Neural progenitor cell (in vitro differentiated cells): ENCODE data around the gene GMPPB. TPM values are rescaled to one million over a fixed set of nuclear protein-coding genes. Genes with fewer than 3 reads are reported as not detected.

Experiments
- DNase-seq: peaks from one replicate; pipeline ENCODE4 v3.0.0-alpha.2; 2016; ENCODE audit warnings: low spot score
- H2AFZ ChIP-seq: fragments of 200-600 bp; sonication (generic); replicated peaks from 2 replicates; pipeline ENCODE4 v1.6.1; 2016; ENCODE audit warnings: antibody characterized with exemption
- H3F3A ChIP-seq: fragments of 200-600 bp; sonication (generic); 2 replicates; pipeline ENCODE4 v1.6.1; 2016; ENCODE audit warnings: antibody characterized with exemption, low read depth
- H3K27ac ChIP-seq: fragments of 200-600 bp; sonication (generic); 2 replicates; pipeline ENCODE4 v1.5.1; 2016; ENCODE audit warnings: mild to moderate bottlenecking
- H3K27me3 ChIP-seq: fragments of 200-600 bp; sonication (generic); 2 replicates; pipeline ENCODE4 v1.6.1; 2016; ENCODE audit warnings: mild to moderate bottlenecking, moderate library complexity
- H3K36me3 ChIP-seq: fragments of 200-600 bp; sonication (generic); 2 replicates; pipeline ENCODE4 v1.5.1; 2016
- H3K4me1 ChIP-seq: fragments of 200-600 bp; sonication (generic); 2 replicates; pipeline ENCODE4 v1.6.1; 2016; ENCODE audit warnings: mixed run types
- H3K4me2 ChIP-seq: fragments of 200-600 bp; sonication (generic); 2 replicates; pipeline ENCODE4 v1.6.1; 2016
- H3K4me3 ChIP-seq: fragments of 200-600 bp; sonication (generic); 2 replicates; pipeline ENCODE4 v1.5.1; 2016
- H3K79me2 ChIP-seq: fragments of 200-600 bp; sonication (generic); 2 replicates; pipeline ENCODE4 v1.6.1; 2016; ENCODE audit warnings: low read depth
- H3K9ac ChIP-seq: fragments of 200-600 bp; sonication (generic); 2 replicates; pipeline ENCODE4 v1.6.1; 2016
- H3K9me3 ChIP-seq: fragments of 200-600 bp; sonication (generic); 2 replicates; pipeline ENCODE4 v1.5.1; 2016; ENCODE audit warnings: low read depth
- H4K20me1 ChIP-seq: fragments of 200-600 bp; sonication (generic); 2 replicates; pipeline ENCODE4 v1.6.1; 2016; ENCODE audit warnings: low read depth
- H3K27ac Mint-ChIP-seq: 3 replicates; pipeline ENCODE4 v1.8.0; 2021; ENCODE audit warnings: mixed read lengths
- H3K27me3 Mint-ChIP-seq: 2 replicates; pipeline ENCODE4 v1.8.0; 2022; ENCODE audit warnings: low read depth, mild to moderate bottlenecking, inconsistent platforms, moderate library complexity, mixed read lengths; ENCODE audit not compliant: insufficient read depth
- H3K36me3 Mint-ChIP-seq: 3 replicates; pipeline ENCODE4 v1.8.0; 2021; ENCODE audit warnings: mixed read lengths
- H3K4me1 Mint-ChIP-seq: 3 replicates; pipeline ENCODE4 v1.8.0; 2021; ENCODE audit warnings: mixed read lengths
- H3K4me3 Mint-ChIP-seq: 3 replicates; pipeline ENCODE4 v1.8.0; 2021; ENCODE audit warnings: mild to moderate bottlenecking, moderate library complexity, mixed read lengths
- H3K9me3 Mint-ChIP-seq: 3 replicates; pipeline ENCODE4 v1.8.0; 2020; ENCODE audit warnings: mixed read lengths
- EZH2 ChIP-seq: fragments of 200-600 bp; sonication (generic); IDR thresholded peaks from 2 replicates; pipeline ENCODE4 v1.6.1; 2017; ENCODE audit warnings: antibody characterized with exemption, mild to moderate bottlenecking, moderate library complexity
- EZH2phosphoT487 ChIP-seq: fragments of 200-600 bp; sonication (generic); IDR thresholded peaks from 2 replicates; pipeline ENCODE4 v1.6.1; 2017; ENCODE audit warnings: antibody characterized with exemption
- total RNA-seq: library from RNA; depleted of rRNA; stranded (reverse); fragments of >200 nt; gene quantifications from 2 replicates; pipeline ENCODE4 v1.2.3, GENCODE V29; 2015; ENCODE audit warnings: low replicate concordance
- TF ChIP-seq, protein P1 (sequence below): fragments of 200-600 bp; sonication (generic); IDR thresholded peaks from 2 replicates; pipeline ENCODE4 v1.5.1; 2017; ENCODE audit warnings: antibody characterized with exemption, mild to moderate bottlenecking

The GMPPB gene
- total RNA-seq, 1 donor from 2014 or later = 10.6 TPM

- no peak overlapping the region for H3K4me3 ChIP-seq
- Mint-ChIP-seq H3K4me1 (peaks cover 4% of the 10 kb centered on the region), H3K27ac (no peak overlapping the region), H3K9me3 (no peaks in the 10 kb centered on the region), H3K36me3 (peaks cover 14% of the 10 kb centered on the region), H3K4me3 (no peak overlapping the region), H3K27me3 (peaks cover 3% of the 10 kb centered on the region)
- no peak for DNase-seq
- no peak overlapping the region for H2AFZ ChIP-seq
- H4K20me1 ChIP-seq = no peaks in the 10 kb centered on the region
- no peaks in the 10 kb centered on the region for H3K9me3 ChIP-seq
- no peak overlapping the region for H3K27ac ChIP-seq
- no peaks in the 10 kb centered on the region for H3K4me1 ChIP-seq
- TF ChIP-seq, protein P1, sequence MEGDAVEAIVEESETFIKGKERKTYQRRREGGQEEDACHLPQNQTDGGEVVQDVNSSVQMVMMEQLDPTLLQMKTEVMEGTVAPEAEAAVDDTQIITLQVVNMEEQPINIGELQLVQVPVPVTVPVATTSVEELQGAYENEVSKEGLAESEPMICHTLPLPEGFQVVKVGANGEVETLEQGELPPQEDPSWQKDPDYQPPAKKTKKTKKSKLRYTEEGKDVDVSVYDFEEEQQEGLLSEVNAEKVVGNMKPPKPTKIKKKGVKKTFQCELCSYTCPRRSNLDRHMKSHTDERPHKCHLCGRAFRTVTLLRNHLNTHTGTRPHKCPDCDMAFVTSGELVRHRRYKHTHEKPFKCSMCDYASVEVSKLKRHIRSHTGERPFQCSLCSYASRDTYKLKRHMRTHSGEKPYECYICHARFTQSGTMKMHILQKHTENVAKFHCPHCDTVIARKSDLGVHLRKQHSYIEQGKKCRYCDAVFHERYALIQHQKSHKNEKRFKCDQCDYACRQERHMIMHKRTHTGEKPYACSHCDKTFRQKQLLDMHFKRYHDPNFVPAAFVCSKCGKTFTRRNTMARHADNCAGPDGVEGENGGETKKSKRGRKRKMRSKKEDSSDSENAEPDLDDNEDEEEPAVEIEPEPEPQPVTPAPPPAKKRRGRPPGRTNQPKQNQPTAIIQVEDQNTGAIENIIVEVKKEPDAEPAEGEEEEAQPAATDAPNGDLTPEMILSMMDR = no peak
- no peak for TF ChIP-seq EZH2phosphoT487
- no peak for TF ChIP-seq EZH2
- H3K9ac ChIP-seq = no peak overlapping the region
- peaks cover 19% of the 10 kb centered on the region for H3K27me3 ChIP-seq
- no peaks in the 10 kb centered on the region for H3K36me3 ChIP-seq
- peaks cover 9% of the 10 kb centered on the region for H3F3A ChIP-seq
- H3K4me2 ChIP-seq = no peak overlapping the region
- H3K79me2 ChIP-seq = no peaks in the 10 kb centered on the region
These were observed 40.6 kb downstream of the GMPPB start for GRCh38 chr3:49683162-49683561.

DNA sequence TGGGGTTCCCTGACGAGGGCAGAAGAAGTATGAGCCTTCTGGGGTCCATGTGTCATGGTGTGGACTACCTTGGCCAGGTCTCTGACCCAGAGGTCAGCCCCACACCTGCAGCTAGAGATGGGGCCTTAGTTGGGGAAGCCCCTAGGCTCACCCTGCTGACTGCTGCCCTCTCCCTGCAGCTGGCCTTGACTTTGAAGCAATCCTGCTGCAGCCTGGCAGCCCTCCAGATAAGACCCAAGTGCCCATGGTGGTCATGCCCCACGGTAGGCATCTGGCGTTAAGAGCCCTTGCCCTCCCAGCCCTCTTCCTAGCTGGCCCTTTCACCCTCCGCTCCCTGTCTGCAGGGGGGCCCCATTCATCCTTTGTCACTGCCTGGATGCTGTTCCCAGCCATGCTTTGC is 42.2 kb downstream of the GMPPB start:
- Histone ChIP-seq H3K4me3 (no peak overlapping the region), H3K4me1 (no peaks in the 10 kb centered on the region), H4K20me1 (no peaks in the 10 kb centered on the region), H3K9me3 (no peaks in the 10 kb centered on the region), H2AFZ (no peak overlapping the region), H3K4me2 (no peak overlapping the region), H3K79me2 (no peaks in the 10 kb centered on the region), H3K27ac (no peak overlapping the region), H3K36me3 (no peaks in the 10 kb centered on the region), H3K9ac (no peak overlapping the region), H3F3A (no peaks in the 10 kb centered on the region), H3K27me3 (peaks cover 19% of the 10 kb centered on the region)
- TF ChIP-seq, protein P1 = no peak
- no peak for TF ChIP-seq EZH2phosphoT487
- TF ChIP-seq EZH2 = no peak
- DNase-seq = no peak
- H3K27ac Mint-ChIP-seq = no peak overlapping the region
- H3K36me3 Mint-ChIP-seq = peaks cover 16% of the 10 kb centered on the region
- H3K9me3 Mint-ChIP-seq = no peaks in the 10 kb centered on the region
- H3K4me3 Mint-ChIP-seq = no peak overlapping the region
- no peaks in the 10 kb centered on the region for H3K4me1 Mint-ChIP-seq
- peaks cover 3% of the 10 kb centered on the region for H3K27me3 Mint-ChIP-seq

DNA sequence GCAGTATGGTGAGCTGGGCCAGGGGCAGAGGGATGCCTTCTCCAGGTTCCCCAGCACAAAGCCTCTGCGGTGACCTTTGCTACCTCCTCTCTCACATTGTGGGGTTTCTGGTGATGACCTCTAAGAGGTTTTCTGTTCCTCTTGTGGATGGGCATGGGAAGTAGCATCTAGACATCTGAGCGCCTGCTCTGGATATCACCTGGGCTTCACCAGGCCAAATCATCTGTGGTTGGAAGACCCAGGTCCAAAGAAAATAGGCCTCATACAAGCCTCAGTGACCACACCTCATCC is 42.6 kb downstream of the GMPPB start:
- no peak overlapping the region for H3K4me3 ChIP-seq
- H2AFZ ChIP-seq = no peak overlapping the region
- peaks cover 16% of the 10 kb centered on the region for H3K36me3 Mint-ChIP-seq
- peaks cover 3% of the 10 kb centered on the region for H3K27me3 Mint-ChIP-seq
- no peaks in the 10 kb centered on the region for H3K9me3 ChIP-seq
- no peaks in the 10 kb centered on the region for H3K9me3 Mint-ChIP-seq
- H3K4me3 Mint-ChIP-seq = no peak overlapping the region
- no peaks in the 10 kb centered on the region for H3K4me1 ChIP-seq
- H3K4me2 ChIP-seq = no peak overlapping the region
- no peak overlapping the region for H3K27ac ChIP-seq
- no peak for DNase-seq
- H4K20me1 ChIP-seq = no peaks in the 10 kb centered on the region
- TF ChIP-seq EZH2phosphoT487 (no peak), EZH2 (no peak)
- TF ChIP-seq, protein P1 = no peak
- no peaks in the 10 kb centered on the region for H3K4me1 Mint-ChIP-seq
- H3K9ac ChIP-seq = no peak overlapping the region
- H3K27me3 ChIP-seq = peaks cover 16% of the 10 kb centered on the region
- no peak overlapping the region for H3K27ac Mint-ChIP-seq
- no peaks in the 10 kb centered on the region for H3K36me3 ChIP-seq
- H3K79me2 ChIP-seq = no peaks in the 10 kb centered on the region
- no peaks in the 10 kb centered on the region for H3F3A ChIP-seq
